WTC11 (cell line): Measurements from ENCODE around the gene PRMT9. TPM values are rescaled to one million over a fixed set of nuclear protein-coding genes. Genes with fewer than 3 reads are reported as not detected.

Source experiments
- ATAC-seq: fragments of 200-7000 bp; cut with Tn5 transposase; 2 replicates; pipeline ENCODE4 v1.10.0; 2021; ENCODE audit warnings: mild to moderate bottlenecking, moderate library complexity
- CTCF ChIA-PET: fragments of 300-600 bp; sonication (Branson Sonifier 250); formaldehyde crosslinking; loops from one replicate; lab custom pipeline; 2021; ENCODE audit warnings: antibody characterized with exemption; lab: Charles Lee
- POLR2A ChIA-PET: fragments of 350-600 bp; sonication (Branson Sonifier 250); formaldehyde crosslinking; loops from one replicate; lab custom pipeline; 2021; ENCODE audit warnings: antibody characterized with exemption; lab: Charles Lee
- DNase-seq: peaks from one replicate; pipeline ENCODE4 v3.0.0; 2021; ENCODE audit warnings: low spot score
- H3K27ac Mint-ChIP-seq: 2 replicates; pipeline ENCODE4 v1.8.0; 2021; ENCODE audit warnings: mixed read lengths
- H3K27me3 Mint-ChIP-seq: 2 replicates; pipeline ENCODE4 v1.8.0; 2021; ENCODE audit warnings: low read depth, mild to moderate bottlenecking, moderate library complexity, mixed read lengths
- H3K36me3 Mint-ChIP-seq: 2 replicates; pipeline ENCODE4 v1.8.0; 2021; ENCODE audit warnings: mixed read lengths
- H3K4me1 Mint-ChIP-seq: 2 replicates; pipeline ENCODE4 v1.8.0; 2022; ENCODE audit warnings: mixed read lengths
- H3K4me3 Mint-ChIP-seq: 2 replicates; pipeline ENCODE4 v1.8.0; 2021; ENCODE audit warnings: mild to moderate bottlenecking, moderate library complexity, mixed read lengths
- H3K9me3 Mint-ChIP-seq: 2 replicates; pipeline ENCODE4 v1.8.0; 2021; ENCODE audit warnings: mixed read lengths
- IRF2 ChIP-seq: sonication (generic); formaldehyde crosslinking; IDR thresholded peaks from 2 replicates; pipeline ENCODE4 v1.8.0; 2022; ENCODE audit warnings: low read depth, missing genetic modification reagents, borderline replicate concordance
- NFYB ChIP-seq: sonication (generic); formaldehyde crosslinking; conservative IDR thresholded peaks from 2 replicates; pipeline ENCODE4 v1.8.0; 2022; ENCODE audit warnings: low read depth, missing genetic modification reagents
- RELA ChIP-seq: sonication (generic); formaldehyde crosslinking; IDR thresholded peaks from 2 replicates; pipeline ENCODE4 v1.8.1; 2022; ENCODE audit warnings: missing genetic modification reagents, mild to moderate bottlenecking, borderline replicate concordance
- SMAD4 ChIP-seq: sonication (generic); formaldehyde crosslinking; IDR thresholded peaks from 2 replicates; pipeline ENCODE4 v1.8.0; 2022; ENCODE audit warnings: mild to moderate bottlenecking, missing genetic modification reagents
- TP53 ChIP-seq: sonication (generic); formaldehyde crosslinking; IDR thresholded peaks from 2 replicates; pipeline ENCODE4 v1.8.1; 2023; ENCODE audit warnings: mild to moderate bottlenecking, missing genetic modification reagents
- ZNF281 ChIP-seq: sonication (generic); formaldehyde crosslinking; IDR thresholded peaks from 2 replicates; pipeline ENCODE4 v1.8.0; 2023; ENCODE audit warnings: mild to moderate bottlenecking, missing genetic modification reagents
- ZNF317 ChIP-seq: sonication (generic); formaldehyde crosslinking; IDR thresholded peaks from 2 replicates; pipeline ENCODE4 v1.8.1; 2023; ENCODE audit warnings: low read depth, mild to moderate bottlenecking, moderate library complexity, missing genetic modification reagents, borderline replicate concordance
- ZNF416 ChIP-seq: fragments of 250-450 bp; sonication (Bioruptor Pico); IDR thresholded peaks from 2 replicates; pipeline ENCODE4 v1.9.0; 2021; ENCODE audit warnings: mild to moderate bottlenecking, inconsistent platforms
- ZNF532 ChIP-seq: fragments of 250-450 bp; sonication (Bioruptor Pico); IDR thresholded peaks from 2 replicates; pipeline ENCODE4 v1.9.0; 2021; ENCODE audit warnings: mild to moderate bottlenecking, borderline replicate concordance
- total RNA-seq: library from RNA; stranded (reverse); gene quantifications from 3 replicates; pipeline ENCODE4 v1.2.3, GENCODE V29; 2021
- TF ChIP-seq, protein P1 (sequence below): sonication (generic); formaldehyde crosslinking; IDR thresholded peaks from 2 replicates; pipeline ENCODE4 v1.8.1; 2023; ENCODE audit warnings: mild to moderate bottlenecking, missing genetic modification reagents, borderline replicate concordance
- TF ChIP-seq, protein P2 (sequence below): sonication (generic); formaldehyde crosslinking; IDR thresholded peaks from 2 replicates; pipeline ENCODE4 v1.8.0; 2023; ENCODE audit warnings: missing genetic modification reagents, mild to moderate bottlenecking, borderline replicate concordance
- TF ChIP-seq, protein P3 (sequence below): fragments of 250-450 bp; sonication (Bioruptor Pico); IDR thresholded peaks from 2 replicates; pipeline ENCODE4 v1.8.0; 2021; ENCODE audit warnings: mild to moderate bottlenecking

The PRMT9 gene
- total RNA-seq, 1 experiment from 2014 or later, result 11.4 TPM

GRCh38 chr4:147635348-147635747 lies 48.6 kb downstream of the PRMT9 start (continued):
- TF ChIP-seq, protein P1, sequence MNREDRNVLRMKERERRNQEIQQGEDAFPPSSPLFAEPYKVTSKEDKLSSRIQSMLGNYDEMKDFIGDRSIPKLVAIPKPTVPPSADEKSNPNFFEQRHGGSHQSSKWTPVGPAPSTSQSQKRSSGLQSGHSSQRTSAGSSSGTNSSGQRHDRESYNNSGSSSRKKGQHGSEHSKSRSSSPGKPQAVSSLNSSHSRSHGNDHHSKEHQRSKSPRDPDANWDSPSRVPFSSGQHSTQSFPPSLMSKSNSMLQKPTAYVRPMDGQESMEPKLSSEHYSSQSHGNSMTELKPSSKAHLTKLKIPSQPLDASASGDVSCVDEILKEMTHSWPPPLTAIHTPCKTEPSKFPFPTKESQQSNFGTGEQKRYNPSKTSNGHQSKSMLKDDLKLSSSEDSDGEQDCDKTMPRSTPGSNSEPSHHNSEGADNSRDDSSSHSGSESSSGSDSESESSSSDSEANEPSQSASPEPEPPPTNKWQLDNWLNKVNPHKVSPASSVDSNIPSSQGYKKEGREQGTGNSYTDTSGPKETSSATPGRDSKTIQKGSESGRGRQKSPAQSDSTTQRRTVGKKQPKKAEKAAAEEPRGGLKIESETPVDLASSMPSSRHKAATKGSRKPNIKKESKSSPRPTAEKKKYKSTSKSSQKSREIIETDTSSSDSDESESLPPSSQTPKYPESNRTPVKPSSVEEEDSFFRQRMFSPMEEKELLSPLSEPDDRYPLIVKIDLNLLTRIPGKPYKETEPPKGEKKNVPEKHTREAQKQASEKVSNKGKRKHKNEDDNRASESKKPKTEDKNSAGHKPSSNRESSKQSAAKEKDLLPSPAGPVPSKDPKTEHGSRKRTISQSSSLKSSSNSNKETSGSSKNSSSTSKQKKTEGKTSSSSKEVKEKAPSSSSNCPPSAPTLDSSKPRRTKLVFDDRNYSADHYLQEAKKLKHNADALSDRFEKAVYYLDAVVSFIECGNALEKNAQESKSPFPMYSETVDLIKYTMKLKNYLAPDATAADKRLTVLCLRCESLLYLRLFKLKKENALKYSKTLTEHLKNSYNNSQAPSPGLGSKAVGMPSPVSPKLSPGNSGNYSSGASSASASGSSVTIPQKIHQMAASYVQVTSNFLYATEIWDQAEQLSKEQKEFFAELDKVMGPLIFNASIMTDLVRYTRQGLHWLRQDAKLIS (CRISPR knock-in tag), result no peak
- no peak for TF ChIP-seq ZNF317 (CRISPR knock-in tag)
- TF ChIP-seq, protein P2, sequence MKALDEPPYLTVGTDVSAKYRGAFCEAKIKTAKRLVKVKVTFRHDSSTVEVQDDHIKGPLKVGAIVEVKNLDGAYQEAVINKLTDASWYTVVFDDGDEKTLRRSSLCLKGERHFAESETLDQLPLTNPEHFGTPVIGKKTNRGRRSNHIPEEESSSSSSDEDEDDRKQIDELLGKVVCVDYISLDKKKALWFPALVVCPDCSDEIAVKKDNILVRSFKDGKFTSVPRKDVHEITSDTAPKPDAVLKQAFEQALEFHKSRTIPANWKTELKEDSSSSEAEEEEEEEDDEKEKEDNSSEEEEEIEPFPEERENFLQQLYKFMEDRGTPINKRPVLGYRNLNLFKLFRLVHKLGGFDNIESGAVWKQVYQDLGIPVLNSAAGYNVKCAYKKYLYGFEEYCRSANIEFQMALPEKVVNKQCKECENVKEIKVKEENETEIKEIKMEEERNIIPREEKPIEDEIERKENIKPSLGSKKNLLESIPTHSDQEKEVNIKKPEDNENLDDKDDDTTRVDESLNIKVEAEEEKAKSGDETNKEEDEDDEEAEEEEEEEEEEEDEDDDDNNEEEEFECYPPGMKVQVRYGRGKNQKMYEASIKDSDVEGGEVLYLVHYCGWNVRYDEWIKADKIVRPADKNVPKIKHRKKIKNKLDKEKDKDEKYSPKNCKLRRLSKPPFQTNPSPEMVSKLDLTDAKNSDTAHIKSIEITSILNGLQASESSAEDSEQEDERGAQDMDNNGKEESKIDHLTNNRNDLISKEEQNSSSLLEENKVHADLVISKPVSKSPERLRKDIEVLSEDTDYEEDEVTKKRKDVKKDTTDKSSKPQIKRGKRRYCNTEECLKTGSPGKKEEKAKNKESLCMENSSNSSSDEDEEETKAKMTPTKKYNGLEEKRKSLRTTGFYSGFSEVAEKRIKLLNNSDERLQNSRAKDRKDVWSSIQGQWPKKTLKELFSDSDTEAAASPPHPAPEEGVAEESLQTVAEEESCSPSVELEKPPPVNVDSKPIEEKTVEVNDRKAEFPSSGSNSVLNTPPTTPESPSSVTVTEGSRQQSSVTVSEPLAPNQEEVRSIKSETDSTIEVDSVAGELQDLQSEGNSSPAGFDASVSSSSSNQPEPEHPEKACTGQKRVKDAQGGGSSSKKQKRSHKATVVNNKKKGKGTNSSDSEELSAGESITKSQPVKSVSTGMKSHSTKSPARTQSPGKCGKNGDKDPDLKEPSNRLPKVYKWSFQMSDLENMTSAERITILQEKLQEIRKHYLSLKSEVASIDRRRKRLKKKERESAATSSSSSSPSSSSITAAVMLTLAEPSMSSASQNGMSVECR, result no peak

GRCh38 chr4:147633643-147634042 lies 50.3 kb downstream of the PRMT9 start:
- ChIA-PET CTCF (interaction anchor here (1.5 kb wide), 1 partner anchor 234 kb away, joined by 5 read pairs; no protein-coding TSS in a partner anchor), POLR2A (no interaction called here)
- Mint-ChIP-seq H3K9me3 (no peaks in the 10 kb centered on the region), H3K4me3 (no peak overlapping the region), H3K27me3 (no peaks in the 10 kb centered on the region), H3K36me3 (peaks cover 53% of the 10 kb centered on the region), H3K4me1 (peaks cover 25% of the 10 kb centered on the region), H3K27ac (no peak overlapping the region)
- ATAC-seq (no peak), DNase-seq (no peak)
- TF ChIP-seq, protein P1 (CRISPR knock-in tag), result no peak
- no peak for TF ChIP-seq TP53 (CRISPR knock-in tag)
- TF ChIP-seq, protein P3, sequence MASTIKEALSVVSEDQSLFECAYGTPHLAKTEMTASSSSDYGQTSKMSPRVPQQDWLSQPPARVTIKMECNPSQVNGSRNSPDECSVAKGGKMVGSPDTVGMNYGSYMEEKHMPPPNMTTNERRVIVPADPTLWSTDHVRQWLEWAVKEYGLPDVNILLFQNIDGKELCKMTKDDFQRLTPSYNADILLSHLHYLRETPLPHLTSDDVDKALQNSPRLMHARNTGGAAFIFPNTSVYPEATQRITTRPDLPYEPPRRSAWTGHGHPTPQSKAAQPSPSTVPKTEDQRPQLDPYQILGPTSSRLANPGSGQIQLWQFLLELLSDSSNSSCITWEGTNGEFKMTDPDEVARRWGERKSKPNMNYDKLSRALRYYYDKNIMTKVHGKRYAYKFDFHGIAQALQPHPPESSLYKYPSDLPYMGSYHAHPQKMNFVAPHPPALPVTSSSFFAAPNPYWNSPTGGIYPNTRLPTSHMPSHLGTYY, result no peak
- TF ChIP-seq ZNF416 (CRISPR knock-in tag), result no peak
- TF ChIP-seq SMAD4, result no peak
- TF ChIP-seq ZNF532 (CRISPR knock-in tag), result no peak
- TF ChIP-seq RELA, result no peak
- TF ChIP-seq NFYB (CRISPR knock-in tag), result no peak
- no peak for TF ChIP-seq IRF2
- no peak for TF ChIP-seq ZNF281 (CRISPR knock-in tag)
